Mesenchymal stem cell (in vitro differentiated cells and primary cell): ENCODE data around the gene HPS1.

ENCODE experiments used
- DNase-seq: peaks from one replicate; pipeline ENCODE4 v3.0.0-alpha.2; 2013
- H2AFZ ChIP-seq: one replicate; pipeline ENCODE4 v1.6.1; 2013; ENCODE audit warnings: low read depth, mild to moderate bottlenecking, control low read depth, inconsistent platforms, low read length, moderate library complexity
- H2AK5ac ChIP-seq: 2 replicates; pipeline ENCODE4 v1.6.1; 2013; ENCODE audit warnings: low read length, moderate library complexity, mild to moderate bottlenecking, inconsistent platforms; ENCODE audit not compliant: severe bottlenecking
- H2BK120ac ChIP-seq: one replicate; pipeline ENCODE4 v1.6.1; 2013; ENCODE audit warnings: low read depth, mild to moderate bottlenecking, inconsistent platforms, low read length, moderate library complexity
- H2BK12ac ChIP-seq, 2 experiments: one replicate each; pipeline ENCODE4 v1.6.1; 2013; ENCODE audit warnings: inconsistent platforms in 2 of 2, low read length in 2 of 2, mild to moderate bottlenecking in 2 of 2, moderate library complexity in 2 of 2, control low read depth in 1 of 2
- H2BK15ac ChIP-seq: one replicate; pipeline ENCODE4 v1.6.1; 2013; ENCODE audit warnings: mild to moderate bottlenecking, low read depth, inconsistent platforms; ENCODE audit not compliant: poor library complexity, severe bottlenecking
- H2BK5ac ChIP-seq: 2 replicates; pipeline ENCODE4 v1.6.1; 2013; ENCODE audit warnings: low read depth, mild to moderate bottlenecking, low read length, control low read depth, inconsistent platforms; ENCODE audit not compliant: poor library complexity, severe bottlenecking
- H3K14ac ChIP-seq, 2 experiments: one replicate each; pipeline ENCODE4 v1.6.1; 2013; ENCODE audit warnings: inconsistent platforms in 2 of 2, low read length in 2 of 2, control low read depth in 1 of 2, mild to moderate bottlenecking in 1 of 2, moderate library complexity in 1 of 2
- H3K18ac ChIP-seq, 2 experiments: one replicate each; pipeline ENCODE4 v1.6.1; 2013; ENCODE audit warnings: inconsistent platforms in 2 of 2, low read length in 2 of 2, control low read depth in 1 of 2, low read depth in 1 of 2, mild to moderate bottlenecking in 1 of 2
- H3K23ac ChIP-seq, 2 experiments: one replicate each; pipeline ENCODE4 v1.6.1; 2013; ENCODE audit warnings: inconsistent platforms in 2 of 2, low read length in 2 of 2, mild to moderate bottlenecking in 2 of 2, moderate library complexity in 2 of 2, control low read depth in 1 of 2
- H3K27ac ChIP-seq: 2 replicates; pipeline ENCODE4 v1.5.1; 2013; ENCODE audit warnings: mild to moderate bottlenecking, moderate library complexity, low read length, control low read depth, inconsistent platforms; ENCODE audit not compliant: poor library complexity, severe bottlenecking
- H3K27me3 ChIP-seq, 2 experiments: 2 replicates each; pipeline versions ENCODE4 v1.6.1 to v1.7.0; 2013; ENCODE audit warnings: low read length in 2 of 2, mild to moderate bottlenecking in 2 of 2, moderate library complexity in 2 of 2, control low read depth in 1 of 2, inconsistent platforms in 1 of 2; ENCODE audit not compliant: control insufficient read depth in 1 of 2, insufficient read depth in 1 of 2
- H3K36me3 ChIP-seq, 2 experiments: 2 replicates each; pipeline versions ENCODE4 v1.6.1 to v1.7.0; 2013; ENCODE audit warnings: low read length in 2 of 2, control low read depth in 1 of 2, inconsistent platforms in 1 of 2, low read depth in 1 of 2, mild to moderate bottlenecking in 1 of 2; ENCODE audit not compliant: insufficient read depth in 2 of 2, control insufficient read depth in 1 of 2
- H3K4ac ChIP-seq, 2 experiments: one replicate each; pipeline ENCODE4 v1.6.1; 2013; ENCODE audit warnings: inconsistent platforms in 2 of 2, low read length in 2 of 2, mild to moderate bottlenecking in 2 of 2, moderate library complexity in 2 of 2, control low read depth in 1 of 2, low read depth in 1 of 2
- H3K4me1 ChIP-seq: 2 replicates; pipeline ENCODE4 v1.6.1; 2013; ENCODE audit warnings: low read depth, low read length, control low read depth; ENCODE audit not compliant: control insufficient read depth, insufficient read depth
- H3K4me2 ChIP-seq: 2 replicates; pipeline ENCODE4 v1.6.1; 2013; ENCODE audit warnings: low read length, mild to moderate bottlenecking, inconsistent platforms; ENCODE audit not compliant: poor library complexity, severe bottlenecking
- H3K4me3 ChIP-seq, 2 experiments: 2 replicates each; pipeline versions ENCODE4 v1.5.1 to v1.7.0; 2013; ENCODE audit warnings: low read length in 2 of 2, mild to moderate bottlenecking in 2 of 2, control low read depth in 1 of 2, low read depth in 1 of 2; ENCODE audit not compliant: insufficient read depth in 1 of 2
- H3K79me1 ChIP-seq: replicated peaks from 2 replicates; pipeline ENCODE4 v1.6.1; 2013; ENCODE audit warnings: mild to moderate bottlenecking, control low read depth, low read length, inconsistent platforms; ENCODE audit not compliant: poor library complexity, severe bottlenecking
- H3K9ac ChIP-seq: 2 replicates; pipeline ENCODE4 v1.7.0; 2013; ENCODE audit warnings: mild to moderate bottlenecking, low read length, moderate library complexity
- H3K9me3 ChIP-seq: 2 replicates; pipeline ENCODE4 v1.7.0; 2013; ENCODE audit warnings: mild to moderate bottlenecking, low read length; ENCODE audit not compliant: control insufficient read depth
- H4K8ac ChIP-seq: one replicate; pipeline ENCODE4 v1.6.1; 2013; ENCODE audit warnings: inconsistent platforms, mild to moderate bottlenecking, low read length, moderate library complexity
- H4K91ac ChIP-seq: one replicate; pipeline ENCODE4 v1.6.1; 2013; ENCODE audit warnings: mild to moderate bottlenecking, low read length, inconsistent platforms
- whole genome bisulfite sequencing: methylation state at CpG from one replicate; pipeline ENCODE4 v1.1.7; 2013; ENCODE audit warnings: mixed read lengths; 5-methylcytosine and 5-hydroxymethylcytosine counted together

The HPS1 gene

GRCh38 chr10:98424295-98425254 lies 22.2 kb downstream of the HPS1 start:
- no peak overlapping the region for H2AFZ ChIP-seq
- no peak overlapping the region for H3K18ac ChIP-seq
- H3K4me1 ChIP-seq, result peaks cover 2% of the 10 kb centered on the region
- no peak overlapping the region for H3K27ac ChIP-seq
- peaks cover 63 to 90% of the 10 kb centered on the region in 2 experiments for H3K36me3 ChIP-seq
- H3K4me3 ChIP-seq, result no peak overlapping the region
- H2BK5ac ChIP-seq, result no peak overlapping the region
- no peak overlapping the region for H2BK15ac ChIP-seq
- 95% methylated on average over 21 of the region's 23 CpGs for WGBS
- H3K4ac ChIP-seq, result no peak overlapping the region
- H3K14ac ChIP-seq, result no peak overlapping the region
- no peak overlapping the region for H2BK120ac ChIP-seq
- H3K23ac ChIP-seq, result no peak overlapping the region
- no peak overlapping the region for H4K91ac ChIP-seq
- no peaks in the 10 kb centered on the region for H3K27me3 ChIP-seq
- H4K8ac ChIP-seq, result no peak overlapping the region
- H3K79me1 ChIP-seq, result no peaks in the 10 kb centered on the region
- DNase-seq, result no peak
- H3K9ac ChIP-seq, result no peak overlapping the region
- no peak overlapping the region for H3K4me2 ChIP-seq
- H2BK12ac ChIP-seq, result no peak overlapping the region
- H2AK5ac ChIP-seq, result no peak overlapping the region
- no peaks in the 10 kb centered on the region for H3K9me3 ChIP-seq

GRCh38 chr10:98423691-98424120 lies 23.0 kb downstream of the HPS1 start:
- H3K27me3 ChIP-seq, result no peaks in the 10 kb centered on the region
- H3K4me2 ChIP-seq, result no peak overlapping the region
- no peak overlapping the region for H3K14ac ChIP-seq
- H2AFZ ChIP-seq, result no peak overlapping the region
- no peaks in the 10 kb centered on the region for H3K9me3 ChIP-seq
- no peaks in the 10 kb centered on the region for H3K79me1 ChIP-seq
- DNase-seq, result no peak
- H3K23ac ChIP-seq, result no peak overlapping the region
- H2BK5ac ChIP-seq, result no peak overlapping the region
- H3K9ac ChIP-seq, result no peak overlapping the region
- no peak overlapping the region for H2BK120ac ChIP-seq
- H4K91ac ChIP-seq, result no peak overlapping the region
- no peak overlapping the region for H2BK12ac ChIP-seq
- no peak overlapping the region for H3K4ac ChIP-seq
- H3K4me1 ChIP-seq, result peaks cover 4% of the 10 kb centered on the region
- no peak overlapping the region for H3K27ac ChIP-seq
- WGBS, result 78% methylated on average over 9 of the region's 9 CpGs
- no peak overlapping the region for H2AK5ac ChIP-seq
- H3K4me3 ChIP-seq, result no peak overlapping the region
- no peak overlapping the region for H3K18ac ChIP-seq
- H3K36me3 ChIP-seq, result peaks cover 68 to 94% of the 10 kb centered on the region in 2 experiments
- H4K8ac ChIP-seq, result no peak overlapping the region
- H2BK15ac ChIP-seq, result no peak overlapping the region

- no peak overlapping the region for H3K4me2 ChIP-seq
- peaks cover 76 to 93% of the 10 kb centered on the region in 2 experiments for H3K36me3 ChIP-seq
- DNase-seq, result no peak
- no peak overlapping the region for H3K27ac ChIP-seq
- no peak overlapping the region for H4K91ac ChIP-seq
- peak overlapping the region; percentile 23 for H2BK15ac ChIP-seq
- H3K79me1 ChIP-seq, result no peaks in the 10 kb centered on the region
- no peak overlapping the region for H4K8ac ChIP-seq
- 93% methylated on average over 10 of the region's 10 CpGs for WGBS
- H3K4ac ChIP-seq, result no peak overlapping the region
- H2AK5ac ChIP-seq, result no peak overlapping the region
- H2BK5ac ChIP-seq, result no peak overlapping the region
- H3K23ac ChIP-seq, result no peak overlapping the region
- no peak overlapping the region for H3K4me3 ChIP-seq
- no peaks in the 10 kb centered on the region for H3K27me3 ChIP-seq
- H3K14ac ChIP-seq, result no peak overlapping the region
- H3K9ac ChIP-seq, result no peak overlapping the region
- H3K9me3 ChIP-seq, result no peaks in the 10 kb centered on the region
- no peak overlapping the region for H2BK120ac ChIP-seq
- H3K4me1 ChIP-seq, result peaks cover 4% of the 10 kb centered on the region
- no peak overlapping the region for H2AFZ ChIP-seq
- H3K18ac ChIP-seq, result no peak overlapping the region
- no peak overlapping the region for H2BK12ac ChIP-seq
Observed at GRCh38 chr10:98422182-98422581, 24.6 kb downstream of the HPS1 start.

- Histone ChIP-seq H2AK5ac (no peak overlapping the region), H3K4me3 (no peak overlapping the region), H3K23ac (no peak overlapping the region), H4K91ac (no peak overlapping the region), H2BK15ac (no peak overlapping the region), H3K27ac (no peak overlapping the region), H2AFZ (no peak overlapping the region), H2BK120ac (no peak overlapping the region), H3K18ac (peak overlapping the region in 1 of 2 experiments; percentile 4), H3K4ac (no peak overlapping the region), H3K36me3 (peaks cover 76 to 93% of the 10 kb centered on the region in 2 experiments), H3K79me1 (no peaks in the 10 kb centered on the region), H3K14ac (no peak overlapping the region), H3K9ac (no peak overlapping the region), H2BK5ac (no peak overlapping the region), H4K8ac (no peak overlapping the region), H3K9me3 (no peaks in the 10 kb centered on the region), H3K27me3 (no peaks in the 10 kb centered on the region), H2BK12ac (no peak overlapping the region), H3K4me1 (peaks cover 6% of the 10 kb centered on the region), H3K4me2 (no peak overlapping the region)
- WGBS, result 92% methylated on average over 9 of the region's 9 CpGs
- no peak for DNase-seq
Observed at GRCh38 chr10:98420786-98421185, 25.9 kb downstream of the HPS1 start.
